Large intestine (tissue), 12 donors: Measurements from ENCODE around the gene ZXDB. TPM values are rescaled to one million over a fixed set of nuclear protein-coding genes. Genes with fewer than 3 reads are reported as not detected.
A peak's percentile ranks its signal among the peaks of the same experiment; 100 is the strongest.
"Not testable (repeated sequence)": the region's sequence is repeated elsewhere in the genome, so short reads cannot be mapped to it uniquely, and the experiment has no call there.

Source experiments
- DNase-seq, 2 donors: peaks; one replicate each; pipeline versions ENCODE4 v3.0.0 to v3.0.0-alpha.2; 2013
- H3K27ac ChIP-seq: one replicate; pipeline ENCODE4 v1.5.1; 2013; ENCODE audit warnings: low read length
- H3K27me3 ChIP-seq: 2 replicates; pipeline ENCODE4 v1.6.1; 2013; ENCODE audit warnings: low read length; ENCODE audit not compliant: control insufficient read depth, insufficient read depth
- H3K36me3 ChIP-seq: 2 replicates; pipeline ENCODE4 v1.6.1; 2013; ENCODE audit warnings: low read length; ENCODE audit not compliant: control insufficient read depth, insufficient read depth
- H3K4me1 ChIP-seq: one replicate; pipeline ENCODE4 v1.6.1; 2013; ENCODE audit warnings: low read length; ENCODE audit not compliant: control insufficient read depth, insufficient read depth
- H3K4me3 ChIP-seq: one replicate; pipeline ENCODE4 v1.5.1; 2013; ENCODE audit warnings: low read length
- H3K9me3 ChIP-seq: one replicate; pipeline ENCODE4 v1.6.1; 2013; ENCODE audit warnings: mild to moderate bottlenecking, low read depth, low read length, moderate library complexity; ENCODE audit not compliant: control insufficient read depth
- WGBS: methylation state at CpG from one replicate; pipeline ENCODE4 v1.1.5; 2013; ENCODE audit warnings: low lambda C conversion rate; ENCODE audit not compliant: insufficient coverage; 5-methylcytosine and 5-hydroxymethylcytosine counted together
- long read RNA-seq, 11 donors: transcript quantifications; one replicate each; lab custom pipeline, GENCODE V29; 2026
- polyA plus RNA-seq: library from polyadenylated mRNA; unstranded; fragments of 120-200 nt; gene quantifications from one replicate; pipeline ENCODE4 v1.2.1, GENCODE V29; 2013

Gene ZXDB
- polyA plus RNA-seq: 8.4 TPM
- long read RNA-seq, donor 1, full-length matches to known transcripts: 10 of 10 reads
- long read RNA-seq, donor 1, partial matches to known transcripts: 0 of 10 reads
- long read RNA-seq, donor 1, other reads (novel, unspliced or antisense): 0 of 10 reads
- long read RNA-seq, donor 2, full-length matches to known transcripts: 15 of 15 reads
- long read RNA-seq, donor 2, partial matches to known transcripts: 0 of 15 reads
- long read RNA-seq, donor 2, other reads (novel, unspliced or antisense): 0 of 15 reads
- long read RNA-seq, donor 3, full-length matches to known transcripts: 22 of 22 reads
- long read RNA-seq, donor 3, partial matches to known transcripts: 0 of 22 reads
- long read RNA-seq, donor 3, other reads (novel, unspliced or antisense): 0 of 22 reads
- long read RNA-seq, donor 4, full-length matches to known transcripts: 1 of 1 reads
- long read RNA-seq, donor 4, partial matches to known transcripts: 0 of 1 reads
- long read RNA-seq, donor 4, other reads (novel, unspliced or antisense): 0 of 1 reads
- long read RNA-seq, donor 5, full-length matches to known transcripts: 7 of 7 reads
- long read RNA-seq, donor 5, partial matches to known transcripts: 0 of 7 reads
- long read RNA-seq, donor 5, other reads (novel, unspliced or antisense): 0 of 7 reads
- long read RNA-seq, donor 6, full-length matches to known transcripts: 16 of 16 reads
- long read RNA-seq, donor 6, partial matches to known transcripts: 0 of 16 reads
- long read RNA-seq, donor 6, other reads (novel, unspliced or antisense): 0 of 16 reads
- long read RNA-seq, donor 7, full-length matches to known transcripts: 3 of 3 reads
- long read RNA-seq, donor 7, partial matches to known transcripts: 0 of 3 reads
- long read RNA-seq, donor 7, other reads (novel, unspliced or antisense): 0 of 3 reads
- long read RNA-seq, donor 8, full-length matches to known transcripts: 10 of 10 reads
- long read RNA-seq, donor 8, partial matches to known transcripts: 0 of 10 reads
- long read RNA-seq, donor 8, other reads (novel, unspliced or antisense): 0 of 10 reads
- long read RNA-seq, donor 9, full-length matches to known transcripts: 8 of 8 reads
- long read RNA-seq, donor 9, partial matches to known transcripts: 0 of 8 reads
- long read RNA-seq, donor 9, other reads (novel, unspliced or antisense): 0 of 8 reads
- long read RNA-seq, donor 10, full-length matches to known transcripts: 16 of 16 reads
- long read RNA-seq, donor 10, partial matches to known transcripts: 0 of 16 reads
- long read RNA-seq, donor 10, other reads (novel, unspliced or antisense): 0 of 16 reads
- long read RNA-seq, donor 11, full-length matches to known transcripts: 9 of 9 reads
- long read RNA-seq, donor 11, partial matches to known transcripts: 0 of 9 reads
- long read RNA-seq, donor 11, other reads (novel, unspliced or antisense): 0 of 9 reads

- peak within 1 kb of the TSS; percentile 80 for H3K27ac ChIP-seq
- not testable (repeated sequence) for H3K36me3 ChIP-seq, H3K4me1 ChIP-seq, H3K27me3 ChIP-seq, H3K9me3 ChIP-seq
- DNase-seq: peak; percentile 8 to 57
- WGBS: no CpG with 5 or more reads among the region's 39 CpGs
- H3K4me3 ChIP-seq: peak within 1 kb of the TSS; percentile 32
Measured at GRCh38 chrX:57591284-57592159, at the start of gene ZXDB. Gene ZXDB, plus strand, starts transcription at chrX:57592011. Its CDS starts 38 bp downstream, at chrX:57592049.

- Histone ChIP-seq H3K36me3 (no peaks in the 10 kb centered on the region), H3K27ac (no peak overlapping the region), H3K27me3 (no peaks in the 10 kb centered on the region), H3K9me3 (no peaks in the 10 kb centered on the region), H3K4me3 (no peak overlapping the region), H3K4me1 (no peaks in the 10 kb centered on the region)
- no CpG with 5 or more reads among the region's 4 CpGs for WGBS
- DNase-seq: no peak
Measured at GRCh38 chrX:57565198-57565597, 26.6 kb upstream of the ZXDB start.

- Histone ChIP-seq H3K9me3 (no peaks in the 10 kb centered on the region), H3K4me3 (no peak overlapping the region), H3K4me1 (no peaks in the 10 kb centered on the region), H3K27me3 (no peaks in the 10 kb centered on the region), H3K36me3 (no peaks in the 10 kb centered on the region), H3K27ac (no peak overlapping the region)
- no CpG with 5 or more reads among the region's 2 CpGs for WGBS
- DNase-seq: no peak
Measured at GRCh38 chrX:57573754-57574153, 18.1 kb upstream of the ZXDB start.

- H3K36me3 ChIP-seq, H3K27ac ChIP-seq, H3K9me3 ChIP-seq, H3K27me3 ChIP-seq, H3K4me1 ChIP-seq, DNase-seq, H3K4me3 ChIP-seq: not testable (repeated sequence)
- no CpG with 5 or more reads among the region's 9 CpGs for WGBS
Measured at GRCh38 chrX:57582948-57583347, 8.9 kb upstream of the ZXDB start.

- Histone ChIP-seq H3K4me3 (no peak overlapping the region), H3K4me1 (no peaks in the 10 kb centered on the region), H3K27ac (no peak overlapping the region), H3K36me3 (no peaks in the 10 kb centered on the region), H3K9me3 (no peaks in the 10 kb centered on the region), H3K27me3 (no peaks in the 10 kb centered on the region)
- DNase-seq: no peak
- WGBS: no CpG with 5 or more reads among the region's 5 CpGs
Measured at GRCh38 chrX:57583477-57583876, 8.3 kb upstream of the ZXDB start.

GRCh38 chrX:57586360-57586759 is 5.5 kb upstream of the ZXDB start:
- no CpG with 5 or more reads among the region's 4 CpGs for WGBS
- H3K36me3 ChIP-seq: no peaks in the 10 kb centered on the region
- H3K4me1 ChIP-seq: no peaks in the 10 kb centered on the region
- H3K9me3 ChIP-seq: no peaks in the 10 kb centered on the region
- H3K27ac ChIP-seq: no peak overlapping the region
- H3K4me3 ChIP-seq: no peak overlapping the region
- DNase-seq: no peak
- no peaks in the 10 kb centered on the region for H3K27me3 ChIP-seq

GRCh38 chrX:57587062-57587461 is 4.7 kb upstream of the ZXDB start:
- Histone ChIP-seq H3K4me3 (no peak overlapping the region), H3K27me3 (no peaks in the 10 kb centered on the region), H3K36me3 (no peaks in the 10 kb centered on the region), H3K9me3 (no peaks in the 10 kb centered on the region), H3K27ac (no peak overlapping the region), H3K4me1 (no peaks in the 10 kb centered on the region)
- no CpG with 5 or more reads among the region's 2 CpGs for WGBS
- no peak for DNase-seq

GRCh38 chrX:57587607-57588006 is 4.2 kb upstream of the ZXDB start:
- Histone ChIP-seq H3K27ac (no peak overlapping the region), H3K36me3 (no peaks in the 10 kb centered on the region), H3K9me3 (no peaks in the 10 kb centered on the region), H3K27me3 (no peaks in the 10 kb centered on the region), H3K4me3 (no peak overlapping the region), H3K4me1 (no peaks in the 10 kb centered on the region)
- no peak for DNase-seq
- WGBS: no CpG with 5 or more reads among the region's 2 CpGs

- DNase-seq: peak; percentile 18 to 71
Measured at GRCh38 chrX:57592160-57592893, 516 bp downstream of the ZXDB start.

More at GRCh38 chrX:57592160-57592893, 516 bp downstream of the ZXDB start:
- Histone ChIP-seq H3K4me3 (peak overlapping the region; percentile 32), H3K27ac (peak overlapping the region; percentile 51)
- not testable (repeated sequence) for H3K9me3 ChIP-seq, H3K27me3 ChIP-seq, H3K4me1 ChIP-seq, H3K36me3 ChIP-seq
- WGBS: no CpG with 5 or more reads among the region's 84 CpGs
